Endothelial cell of umbilical vein (primary cell): Measurements from ENCODE around the gene CLSTN1.

Experiments used
- CTCF ChIP-seq, 2 donors: IDR thresholded peaks; 1 replicate in 1 of 2; 2 replicates in 1 of 2; pipeline ENCODE4 v1.5.1; 2011; ENCODE audit warnings: low read length in 2 of 2, mild to moderate bottlenecking in 2 of 2, moderate library complexity in 2 of 2, control low read depth in 1 of 2, inconsistent platforms in 1 of 2, low read depth in 1 of 2; ENCODE audit not compliant: insufficient read depth in 1 of 2; ENCODE audit errors: extremely low read depth in 1 of 2
- EZH2 ChIP-seq: IDR thresholded peaks from 2 replicates; pipeline ENCODE4 v1.6.1; 2012; ENCODE audit warnings: borderline replicate concordance, low read depth, mild to moderate bottlenecking, moderate library complexity, low read length, inconsistent platforms; ENCODE audit not compliant: severe bottlenecking
- GATA2 ChIP-seq: IDR thresholded peaks from 2 replicates; pipeline ENCODE4 v1.7.0; 2011; ENCODE audit warnings: low read depth, mild to moderate bottlenecking, moderate library complexity, mixed read lengths, low read length; ENCODE audit not compliant: insufficient read length, insufficient read depth
- JUN ChIP-seq: IDR thresholded peaks from 2 replicates; pipeline ENCODE4 v1.6.1; 2011; ENCODE audit warnings: borderline replicate concordance, low read depth; ENCODE audit not compliant: insufficient read length, insufficient read depth
- MAX ChIP-seq: IDR thresholded peaks from 2 replicates; pipeline ENCODE4 v1.6.1; 2011; ENCODE audit not compliant: insufficient read depth, insufficient read length
- MYC ChIP-seq: IDR thresholded peaks from one replicate; pipeline ENCODE4 v1.6.1; 2011; ENCODE audit warnings: mild to moderate bottlenecking, low read depth, low read length
- POLR2A ChIP-seq: IDR thresholded peaks from 2 replicates; pipeline ENCODE4 v1.6.1; 2012; ENCODE audit warnings: low read depth, mild to moderate bottlenecking, control low read depth, low read length
- POLR2AphosphoS5 ChIP-seq: IDR thresholded peaks from 2 replicates; pipeline ENCODE4 v1.6.1; 2012; ENCODE audit warnings: low read depth, mild to moderate bottlenecking, control low read depth, low read length, moderate library complexity; ENCODE audit not compliant: insufficient read depth

GRCh38 chr1:9711466-9712020 lies 112.2 kb downstream of the CLSTN1 start:
- TF ChIP-seq CTCF (IDR thresholded peaks at IDR 0.05; ENCODE audit: extremely low read depth in 1 of 2, insufficient read depth in 1 of 2, low read depth in 1 of 2, low read length in 2 of 2) (no peak), MAX (no peak), POLR2A (no peak), EZH2 (no peak), POLR2AphosphoS5 (no peak), MYC (no peak), GATA2 (no peak), JUN (no peak)
